OCI-LY1 (cell line): ENCODE data around the gene TTC33.

Experiments used
- H2AFZ ChIP-seq: fragments of 200-600 bp; sonication (generic), shearing (Covaris generic); 2 replicates; pipeline ENCODE4 v1.6.0; 2014; ENCODE audit warnings: antibody characterized with exemption, mild to moderate bottlenecking, low read length
- H3F3A ChIP-seq: fragments of 200-600 bp; sonication (generic), shearing (Covaris generic); 2 replicates; pipeline ENCODE4 v1.6.0; 2014; ENCODE audit warnings: mild to moderate bottlenecking, antibody characterized with exemption, low read length, moderate library complexity; ENCODE audit not compliant: insufficient read depth
- H3K27ac ChIP-seq: fragments of 200-600 bp; sonication (generic); 2 replicates; pipeline ENCODE4 v1.5.1; 2014; ENCODE audit warnings: low read length, mixed run types, mild to moderate bottlenecking, low read depth; ENCODE audit not compliant: poor library complexity, severe bottlenecking
- H3K27me3 ChIP-seq: fragments of 200-600 bp; sonication (generic); 2 replicates; pipeline ENCODE4 v1.6.0; 2014; ENCODE audit warnings: antibody characterized with exemption, mild to moderate bottlenecking, low read length, moderate library complexity; ENCODE audit not compliant: insufficient read depth
- H3K36me3 ChIP-seq: fragments of 200-600 bp; sonication (generic); 2 replicates; pipeline ENCODE4 v1.6.1; 2014; ENCODE audit warnings: mild to moderate bottlenecking, antibody characterized with exemption, low read length, moderate library complexity, mixed read lengths; ENCODE audit not compliant: insufficient read depth
- H3K4me1 ChIP-seq: fragments of 200-600 bp; sonication (generic); 2 replicates; pipeline ENCODE4 v1.5.1; 2014; ENCODE audit warnings: mild to moderate bottlenecking, low read length, moderate library complexity; ENCODE audit not compliant: insufficient read depth, severe bottlenecking
- H3K4me2 ChIP-seq: fragments of 200-600 bp; sonication (generic), shearing (Covaris generic); 2 replicates; pipeline ENCODE4 v1.6.1; 2014; ENCODE audit warnings: low read length
- H3K4me3 ChIP-seq: fragments of 200-600 bp; sonication (generic); 2 replicates; pipeline ENCODE4 v1.5.1; 2014; ENCODE audit warnings: low read length, low read depth, mild to moderate bottlenecking, mixed read lengths; ENCODE audit not compliant: poor library complexity, severe bottlenecking
- H3K79me2 ChIP-seq: fragments of 200-600 bp; shearing (Covaris generic); 2 replicates; pipeline ENCODE4 v1.6.1; 2016; ENCODE audit warnings: mixed run types, low read length, mixed read lengths; ENCODE audit not compliant: insufficient read depth
- H3K9ac ChIP-seq: fragments of 200-600 bp; sonication (generic), shearing (Covaris generic); 2 replicates; pipeline ENCODE4 v1.6.1; 2014; ENCODE audit warnings: mild to moderate bottlenecking, low read length, mixed read lengths
- H3K9me2 ChIP-seq: fragments of 200-600 bp; sonication (generic), shearing (Covaris generic); 2 replicates; pipeline ENCODE4 v1.6.1; 2014; ENCODE audit warnings: low read depth, mild to moderate bottlenecking, low read length, mixed read lengths
- H3K9me3 ChIP-seq: fragments of 200-600 bp; shearing (Covaris generic); 2 replicates; pipeline ENCODE4 v1.6.1; 2014; ENCODE audit warnings: low read length, mixed read lengths
- H4K20me1 ChIP-seq: fragments of 200-600 bp; sonication (generic), shearing (Covaris generic); 2 replicates; pipeline ENCODE4 v1.6.0; 2016; ENCODE audit warnings: mild to moderate bottlenecking, low read length; ENCODE audit not compliant: insufficient read depth
- CTCF ChIP-seq: fragments of 200-600 bp; sonication (generic), shearing (Covaris generic); IDR thresholded peaks from 2 replicates; pipeline ENCODE4 v1.5.1; 2017; ENCODE audit warnings: mild to moderate bottlenecking, antibody characterized with exemption, low read length, moderate library complexity, mixed read lengths
- EZH2 ChIP-seq: fragments of 200-600 bp; sonication (generic), shearing (Covaris generic); IDR thresholded peaks from 2 replicates; pipeline ENCODE4 v1.8.0; 2017; ENCODE audit warnings: borderline replicate concordance, mixed run types, mild to moderate bottlenecking, antibody characterized with exemption, low read length, moderate library complexity, mixed read lengths

The TTC33 gene

GRCh38 chr5:40798801-40799210 is 43.0 kb upstream of the TTC33 start:
- Histone ChIP-seq H3K4me3 (peak overlapping the region; percentile 99), H3K79me2 (peaks cover 33% of the 10 kb centered on the region), H3K4me1 (peaks cover 29% of the 10 kb centered on the region), H3K4me2 (peak overlapping the region; percentile 99), H3K27ac (peak overlapping the region; percentile 66), H4K20me1 (no peaks in the 10 kb centered on the region), H2AFZ (peak overlapping the region; percentile 100), H3K36me3 (peaks cover 8% of the 10 kb centered on the region), H3K27me3 (no peaks in the 10 kb centered on the region; the same call in 1 of the 2 replicates), H3K9ac (peak overlapping the region; percentile 86), H3K9me2 (no peaks in the 10 kb centered on the region), H3K9me3 (no peaks in the 10 kb centered on the region), H3F3A (0 out of 2 replicates have a peak, but pooled peaks cover 4% of the 10 kb centered on the region)
- TF ChIP-seq EZH2 (no peak), CTCF (no peak)

- no peaks in the 10 kb centered on the region for H3K9me3 ChIP-seq
- H3F3A ChIP-seq = 0 out of 2 replicates have a peak, but pooled peaks cover 4% of the 10 kb centered on the region
- no peaks in the 10 kb centered on the region for H4K20me1 ChIP-seq
- H3K4me2 ChIP-seq = peak within 1 kb of the TSS; percentile 99
- peak within 1 kb of the TSS; percentile 70 for H3K27ac ChIP-seq
- peaks cover 29% of the 10 kb centered on the region for H3K4me1 ChIP-seq
- H3K9me2 ChIP-seq = no peaks in the 10 kb centered on the region
- H2AFZ ChIP-seq = peak within 1 kb of the TSS; percentile 100
- H3K36me3 ChIP-seq = peaks cover 8% of the 10 kb centered on the region
- TF ChIP-seq EZH2 (no peak), CTCF (peak; percentile 22; the same call in 1 of the 2 replicates)
- H3K27me3 ChIP-seq = no peaks in the 10 kb centered on the region; the same call in 1 of the 2 replicates
- peak within 1 kb of the TSS; percentile 98 for H3K9ac ChIP-seq
- peaks cover 39% of the 10 kb centered on the region for H3K79me2 ChIP-seq
- H3K4me3 ChIP-seq = peak within 1 kb of the TSS; percentile 99
These were observed 42.4 kb upstream of the TTC33 start, which contains the start of gene PRKAA1 for GRCh38 chr5:40798012-40798800. TSS of gene PRKAA1 (minus strand) at chr5:40798374. CDS start at chr5:40798189, 185 bp downstream.

GRCh38 chr5:40797273-40798011 is 41.7 kb upstream of the TTC33 start:
- peak overlapping the region; percentile 99 for H3K4me3 ChIP-seq
- peak overlapping the region; percentile 98 for H3K9ac ChIP-seq
- H3K36me3 ChIP-seq = peaks cover 8% of the 10 kb centered on the region
- no peaks in the 10 kb centered on the region for H4K20me1 ChIP-seq
- H3K4me1 ChIP-seq = peaks cover 29% of the 10 kb centered on the region
- H3K27me3 ChIP-seq = no peaks in the 10 kb centered on the region; the same call in 1 of the 2 replicates
- H3K4me2 ChIP-seq = peak overlapping the region; percentile 78
- H3K9me2 ChIP-seq = no peaks in the 10 kb centered on the region
- no peak for TF ChIP-seq EZH2
- TF ChIP-seq CTCF = no peak
- 0 out of 2 replicates have a peak, but pooled peaks cover 4% of the 10 kb centered on the region for H3F3A ChIP-seq
- H3K79me2 ChIP-seq = peaks cover 46% of the 10 kb centered on the region
- H3K27ac ChIP-seq = peak overlapping the region; percentile 70
- H2AFZ ChIP-seq = no peak overlapping the region; the same call in 1 of the 2 replicates
- H3K9me3 ChIP-seq = no peaks in the 10 kb centered on the region
